ENCODE measurements around the gene VPS13D.
"Not testable (repeated sequence)": the region's sequence is repeated elsewhere in the genome, so short reads cannot be mapped to it uniquely, and the experiment has no call there.

VPS13D gene

GRCh38 chr1:12380326-12381249 lies 150.8 kb downstream of the VPS13D start:
- no peak for DNase-seq

DNA sequence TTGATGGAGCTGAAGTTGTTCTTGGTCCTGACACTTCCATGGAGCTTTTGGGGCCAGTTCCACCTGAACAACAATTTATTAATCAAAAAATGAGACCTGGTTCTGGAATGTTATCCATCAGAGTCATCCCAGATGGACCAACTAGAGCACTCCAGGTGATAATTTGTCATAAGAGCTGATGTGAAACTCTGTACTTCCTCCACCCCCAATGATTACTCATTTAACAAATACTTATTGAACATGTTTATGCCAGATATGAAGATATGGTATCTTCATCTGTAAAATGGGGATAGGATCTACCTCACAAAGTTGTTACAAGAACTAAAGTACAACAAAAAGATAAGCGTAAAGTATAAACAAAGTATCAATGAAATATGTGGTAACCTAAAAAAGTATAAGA lies 153.2 kb downstream of the VPS13D start:
- DNase-seq: no peak

DNA sequence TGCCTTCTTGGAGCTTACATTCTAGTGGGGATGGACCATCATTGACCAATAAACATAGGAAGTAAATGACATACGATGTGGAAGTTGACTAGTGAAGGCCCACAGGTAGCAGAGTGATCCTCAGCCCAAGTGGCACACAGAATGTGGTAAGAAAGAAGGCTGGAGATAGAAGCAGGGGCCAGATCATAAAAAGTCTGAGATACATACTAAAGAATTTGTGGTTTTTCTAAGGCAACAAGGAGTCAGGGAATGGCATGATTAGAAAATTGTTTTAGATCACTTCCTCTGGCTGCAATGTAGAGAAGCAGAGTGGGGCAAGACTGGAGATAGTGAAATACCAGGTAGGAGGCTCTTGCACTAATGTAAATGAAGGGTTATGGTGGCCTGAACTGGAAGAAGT lies 154.0 kb downstream of the VPS13D start:
- no peak for DNase-seq

DNA sequence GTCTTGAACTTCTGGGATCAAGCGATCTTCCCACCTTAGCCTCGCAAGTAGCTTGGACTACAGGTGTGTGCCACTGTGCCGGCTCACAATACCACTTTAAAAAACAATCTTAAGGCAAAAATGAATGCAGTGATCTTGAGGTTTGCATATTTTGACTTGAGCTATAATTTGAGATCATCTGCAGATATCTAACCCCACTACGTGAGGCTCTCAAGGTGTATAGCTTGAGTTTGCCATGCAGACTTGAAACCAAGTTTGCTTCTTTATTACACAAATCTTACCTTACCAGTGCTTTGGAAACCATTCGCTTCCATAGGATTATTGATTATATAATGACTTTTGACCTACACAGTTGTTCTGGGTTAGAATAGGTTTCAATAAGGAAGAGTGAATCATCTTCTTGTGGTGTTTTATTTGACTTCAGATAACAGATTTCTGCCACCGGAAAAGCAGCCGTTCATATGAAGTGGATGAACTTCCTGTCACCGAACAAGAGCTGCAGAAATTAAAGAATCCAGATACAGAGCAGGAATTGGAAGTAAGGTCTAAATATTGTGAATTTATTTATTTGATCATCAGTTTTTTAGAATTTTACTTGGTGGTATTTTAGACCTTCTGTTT lies 155.1 kb downstream of the VPS13D start:
- no peak for DNase-seq

GRCh38 chr1:12386130-12386529 lies 156.3 kb downstream of the VPS13D start:
- no peak for DNase-seq

DNA sequence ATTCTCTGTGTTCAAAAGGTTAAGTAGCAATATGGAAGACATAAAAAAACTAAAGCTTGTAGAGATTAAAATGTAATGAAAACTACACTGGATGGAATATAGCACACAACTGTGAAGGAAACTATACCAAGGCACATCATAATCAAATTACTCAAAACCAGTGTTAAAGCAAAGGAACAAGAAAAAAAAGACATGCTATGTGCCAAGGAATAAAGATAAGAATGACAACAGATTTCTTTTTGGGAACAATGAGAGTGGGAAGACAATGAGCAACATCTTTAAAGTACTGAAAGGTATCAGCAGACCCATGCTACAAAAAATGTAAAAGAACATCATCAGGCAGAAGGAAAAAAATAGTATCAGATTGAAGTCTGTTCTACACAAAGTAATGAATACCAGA lies 157.8 kb downstream of the VPS13D start:
- no peak for DNase-seq

DNA sequence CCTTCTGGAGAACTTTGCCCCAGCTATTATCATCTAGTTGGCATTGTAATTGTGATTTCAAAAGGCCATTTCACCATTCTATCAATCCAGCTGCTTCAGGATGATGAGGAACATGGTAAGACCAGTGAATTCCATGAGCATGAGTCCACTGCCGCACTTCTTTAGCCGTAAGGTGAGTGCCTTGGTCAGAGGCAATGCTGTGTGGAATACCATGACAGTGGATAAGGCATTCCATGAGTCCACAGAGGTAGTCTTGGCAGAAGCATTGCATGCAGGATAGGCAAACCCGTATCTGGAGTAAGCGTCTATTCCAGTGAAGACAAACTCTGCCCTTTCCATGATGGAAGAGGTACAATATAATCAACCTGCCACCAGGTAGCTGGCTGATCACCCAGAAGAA lies 160.5 kb downstream of the VPS13D start:
- not testable (repeated sequence) for DNase-seq

DNA sequence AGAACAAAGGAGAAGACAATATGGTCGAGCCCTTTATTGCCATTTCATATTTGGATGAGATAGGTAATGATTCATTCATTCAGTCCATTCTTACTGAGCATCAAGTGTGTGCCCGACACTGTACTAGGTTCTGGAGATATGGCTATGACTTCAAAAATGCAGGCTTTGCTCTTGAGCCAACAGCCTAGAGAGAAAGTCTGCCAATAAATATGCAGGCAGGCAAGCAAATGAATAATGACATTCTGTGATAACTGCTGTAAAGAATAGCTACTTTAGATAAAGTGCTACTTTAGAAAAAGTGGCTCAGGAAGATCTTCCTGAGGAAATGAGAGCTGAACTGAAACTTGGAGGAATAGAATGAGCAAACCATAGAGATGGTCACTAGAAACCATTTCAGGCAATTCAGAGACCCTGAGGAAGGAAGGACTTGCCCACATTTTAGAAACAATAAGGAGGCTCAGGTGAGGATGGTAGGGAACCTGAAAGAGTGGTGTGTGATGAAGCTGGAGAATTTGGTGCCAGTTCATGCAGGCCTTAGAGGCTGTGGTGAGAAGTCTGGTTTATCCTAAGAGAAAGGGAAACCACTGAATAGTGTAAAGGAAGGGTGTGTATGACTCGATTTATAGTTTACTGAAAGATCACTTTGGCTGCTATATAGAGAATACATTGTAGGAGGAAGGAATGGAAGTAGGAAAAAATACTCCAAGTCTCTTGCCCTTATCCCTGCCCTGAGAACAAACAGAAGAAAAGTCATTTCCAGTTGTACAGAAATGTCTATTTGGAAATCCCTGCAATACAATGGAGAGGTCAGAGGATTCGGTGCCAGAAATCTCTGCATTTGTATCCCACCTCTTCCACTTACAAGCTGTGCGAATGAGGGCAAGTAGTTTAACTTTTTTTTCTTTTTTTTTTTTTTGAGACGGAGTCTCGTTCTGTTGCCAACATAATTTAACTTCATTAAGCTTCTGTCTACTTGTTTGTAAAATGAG lies 167.9 kb downstream of the VPS13D start:
- no peak for DNase-seq

GRCh38 chr1:12398479-12398878 lies 168.6 kb downstream of the VPS13D start:
- no peak for DNase-seq

- no peak for DNase-seq
Measured at GRCh38 chr1:12400027-12400693, 170.3 kb downstream of the VPS13D start.

DNA sequence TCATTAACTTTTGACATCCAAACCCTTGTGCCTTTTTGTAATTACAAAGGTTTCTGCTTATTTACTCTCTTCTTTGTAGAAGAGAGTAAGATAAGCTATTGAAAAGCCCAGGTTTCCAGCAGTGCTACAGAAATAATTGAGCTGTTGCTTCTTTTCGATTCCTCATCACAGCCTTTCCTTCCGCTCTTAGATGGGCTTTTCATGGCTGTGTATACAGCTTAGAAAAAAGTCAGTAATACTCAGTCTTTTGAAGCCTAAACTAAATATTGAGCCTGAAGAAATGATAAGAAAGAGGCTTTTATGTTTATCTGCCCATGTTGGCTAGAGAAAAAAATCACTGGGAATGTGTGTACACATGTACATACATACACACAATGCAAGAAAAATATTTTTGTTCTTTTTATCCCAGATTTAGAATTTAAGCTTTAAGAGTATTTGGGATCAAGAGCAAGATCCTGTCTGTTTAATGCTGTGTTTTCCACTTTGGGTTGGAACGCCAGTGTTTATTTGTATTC lies 172.4 kb downstream of the VPS13D start:
- no peak for DNase-seq

GRCh38 chr1:12402842-12403241 lies 173.0 kb downstream of the VPS13D start:
- DNase-seq: no peak

DNA sequence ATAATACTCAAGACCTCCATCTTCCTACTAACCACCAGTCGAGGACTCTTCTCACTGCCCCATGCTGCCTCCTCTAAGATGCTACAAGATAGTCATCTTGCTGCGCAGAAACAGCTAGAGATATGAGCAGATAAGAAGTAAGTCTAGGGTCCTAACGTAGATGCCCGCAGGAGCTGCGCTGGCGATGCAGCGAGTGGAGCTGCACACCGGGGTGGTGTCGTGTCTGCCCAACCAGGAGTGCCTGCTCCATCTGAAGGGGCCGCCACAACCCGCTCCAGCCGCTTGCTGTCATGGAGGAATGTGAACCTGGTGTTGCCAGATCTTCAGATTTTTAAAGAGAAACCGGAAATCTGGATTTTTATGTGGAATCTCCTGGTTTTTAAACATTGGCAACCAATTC lies 175.1 kb downstream of the VPS13D start:
- no peak for DNase-seq

DNA sequence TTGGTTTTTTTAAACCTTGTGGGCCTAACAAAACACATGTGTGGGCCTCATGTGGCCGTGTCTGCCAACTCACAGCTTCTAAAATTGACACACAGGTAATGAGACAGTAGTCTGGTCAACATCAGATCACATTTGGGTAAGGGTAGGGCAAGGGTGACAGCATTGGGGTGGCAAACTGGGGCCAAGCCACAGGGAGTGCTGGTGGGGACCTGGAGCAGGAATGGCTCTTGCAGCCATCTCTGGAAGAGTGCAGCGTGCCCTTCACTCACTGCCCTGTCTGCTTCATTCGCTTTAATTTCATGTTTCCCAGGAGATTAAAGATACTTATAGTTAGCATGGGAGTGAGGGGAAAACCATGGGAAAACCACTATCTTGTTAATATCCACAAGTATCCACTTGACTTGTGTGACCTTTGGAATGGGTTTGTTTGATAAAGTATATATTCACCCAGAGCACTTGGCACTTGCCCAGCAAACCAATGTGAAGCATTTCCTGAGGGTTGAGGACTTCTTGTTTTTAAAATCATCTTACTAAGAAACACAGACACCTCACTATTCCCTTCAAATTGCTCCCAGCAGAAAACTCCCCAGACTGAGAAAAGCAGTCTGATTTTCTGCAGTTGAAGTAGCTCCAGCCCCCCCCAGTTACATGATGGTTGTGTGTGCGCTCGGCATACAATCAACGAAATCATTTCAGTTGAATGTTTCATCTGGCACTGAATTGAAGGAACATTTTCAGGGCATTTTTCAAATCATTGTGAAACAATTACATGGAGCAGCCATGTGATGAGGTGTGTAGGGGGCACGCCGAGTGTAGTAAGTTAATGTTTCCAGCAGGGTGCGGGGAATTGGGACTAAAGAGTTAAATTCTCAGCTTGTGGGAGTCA lies 175.7 kb downstream of the VPS13D start:
- no peak for DNase-seq

DNA sequence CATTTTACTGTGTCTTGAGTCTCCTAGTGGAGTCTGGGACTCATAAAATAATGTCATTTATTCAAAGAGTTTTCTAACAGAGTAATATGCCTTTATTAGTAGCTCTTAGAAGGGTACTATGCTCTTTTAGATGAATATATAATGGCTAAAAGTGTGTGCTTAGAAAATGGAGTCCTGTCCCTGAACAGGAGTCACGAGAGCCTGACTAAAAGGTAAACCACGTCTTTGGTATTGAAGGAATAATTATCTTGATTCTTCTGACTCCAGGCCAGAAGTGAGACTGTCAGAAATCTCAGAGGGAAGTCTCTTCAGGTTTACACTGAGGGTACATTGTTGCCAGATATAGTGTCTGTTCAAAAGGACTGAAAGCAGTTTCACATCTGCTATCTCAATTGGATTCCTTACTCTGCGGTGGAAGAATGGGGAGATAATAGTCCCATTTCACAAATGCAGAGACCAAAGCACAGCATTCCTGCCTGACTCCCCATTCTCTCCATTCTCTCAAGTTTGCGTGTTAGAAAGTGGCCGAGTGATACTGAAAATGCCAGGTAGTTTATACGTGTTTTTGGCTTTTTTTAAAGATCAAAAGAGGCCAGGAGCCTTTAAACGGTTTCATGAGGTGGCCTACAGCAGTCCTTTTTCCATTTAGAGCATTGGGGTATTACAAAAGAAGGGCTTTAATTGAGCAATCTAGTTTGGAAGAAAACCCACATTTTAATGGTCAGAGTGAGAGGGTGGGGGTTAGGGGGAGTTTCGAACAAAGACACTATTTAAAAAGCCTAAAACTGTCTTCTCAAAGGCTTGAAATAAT lies 176.6 kb downstream of the VPS13D start:
- no peak for DNase-seq

DNA sequence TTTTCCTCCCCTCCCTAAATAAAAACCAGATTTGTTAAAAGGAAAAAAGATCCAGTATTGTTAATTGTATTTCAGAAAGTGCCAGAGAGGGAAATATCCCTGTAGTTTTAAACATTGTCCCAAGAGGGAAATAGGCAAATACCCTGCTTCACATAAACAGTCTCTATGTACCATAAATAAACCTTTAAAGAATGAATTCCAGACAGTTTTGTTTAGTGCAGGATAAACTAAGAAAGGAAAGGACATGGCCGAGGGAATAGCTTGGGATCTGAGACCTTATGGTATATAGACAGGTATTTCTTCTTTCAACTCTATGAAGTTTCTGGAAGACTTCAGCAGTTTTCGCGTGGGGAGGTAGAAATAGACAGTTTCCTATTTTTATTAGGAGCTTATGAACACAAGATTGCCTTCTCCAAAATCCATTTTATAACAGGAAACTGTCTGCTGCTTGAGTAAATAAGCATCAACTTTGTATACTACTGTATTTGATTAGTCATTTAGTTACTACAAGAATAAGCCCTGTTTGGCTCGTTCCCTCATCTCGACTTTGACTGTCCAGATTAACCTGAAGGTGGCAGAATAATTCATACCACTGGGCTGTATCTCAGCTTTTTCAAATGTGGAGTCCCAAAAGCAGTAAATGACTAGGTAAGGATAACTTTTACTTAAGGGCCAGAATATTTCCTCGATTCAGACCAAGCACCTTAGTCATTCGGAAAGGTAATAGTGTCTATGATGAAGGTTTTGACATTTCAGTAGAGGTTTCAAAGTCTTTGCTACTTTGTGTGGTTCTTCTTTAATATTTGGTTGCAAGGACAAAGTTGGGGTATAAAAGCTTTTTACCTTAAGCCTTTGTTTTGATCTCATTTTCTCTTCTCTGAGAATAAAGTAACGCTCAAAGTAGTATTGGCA lies 177.5 kb downstream of the VPS13D start:
- DNase-seq: peak; percentile 20

- no peak for DNase-seq
Measured at GRCh38 chr1:12407962-12408454, 178.2 kb downstream of the VPS13D start.

DNA sequence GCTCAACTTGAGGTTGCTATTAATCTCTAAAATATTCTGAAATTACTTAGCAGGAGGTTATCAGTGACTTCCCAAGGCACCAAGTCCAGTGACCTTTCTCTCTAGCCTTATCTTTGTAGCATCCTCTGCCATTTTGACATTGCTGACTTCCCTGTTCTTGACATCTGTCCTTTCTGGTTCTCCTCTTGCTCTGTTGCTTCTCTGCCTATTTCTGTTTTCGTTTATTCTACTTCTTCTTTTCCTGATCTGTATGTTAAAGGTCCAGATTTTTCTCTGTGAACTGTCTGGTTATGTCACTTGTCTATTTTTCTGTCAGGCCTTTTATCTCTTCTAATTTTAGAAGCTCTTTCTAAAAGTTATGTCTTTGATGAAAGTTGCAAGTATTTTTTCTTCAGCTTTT lies 178.8 kb downstream of the VPS13D start:
- no peak for DNase-seq

DNA sequence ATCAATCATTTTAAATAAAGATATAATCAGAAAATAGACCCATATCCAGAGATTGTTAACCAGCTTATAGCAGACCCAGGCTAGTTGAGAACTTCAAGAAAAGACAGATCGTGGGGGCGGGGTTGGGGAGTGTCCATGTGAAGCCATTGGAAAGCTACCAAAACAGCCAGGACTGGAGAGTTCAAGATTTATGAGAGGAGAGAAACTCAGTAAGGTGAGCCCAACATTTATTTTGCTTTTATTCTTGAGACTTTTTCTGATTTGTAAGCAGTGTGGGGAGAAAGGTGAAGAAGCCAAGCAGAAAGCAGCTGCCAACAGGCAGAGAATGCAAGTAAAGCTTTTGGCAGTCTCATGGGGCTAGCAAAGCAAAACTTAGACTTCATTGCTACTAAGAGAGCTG lies 179.9 kb downstream of the VPS13D start:
- DNase-seq: no peak
